Measurements from ENCODE around the gene PPP2R3A.

Gene PPP2R3A

GRCh38 chr3:135975053-135975452 is 9.5 kb downstream of the PPP2R3A start:
- DNase-seq, result no peak

- no peak for DNase-seq
These were observed 10.0 kb downstream of the PPP2R3A start for GRCh38 chr3:135975536-135975935.

GRCh38 chr3:135980343-135980742 is 14.8 kb downstream of the PPP2R3A start:
- no peak for DNase-seq

GRCh38 chr3:135981701-135982403 is 16.3 kb downstream of the PPP2R3A start:
- no peak for DNase-seq

- no peak for DNase-seq
These were observed 16.9 kb downstream of the PPP2R3A start for GRCh38 chr3:135982404-135982761.

GRCh38 chr3:135982922-135983581 is 17.5 kb downstream of the PPP2R3A start:
- DNase-seq, result no peak

- no peak for DNase-seq
These were observed 22.1 kb downstream of the PPP2R3A start for GRCh38 chr3:135987661-135988060.

GRCh38 chr3:135989242-135989641 is 23.7 kb downstream of the PPP2R3A start:
- no peak for DNase-seq

- DNase-seq, result no peak
These were observed 25.4 kb downstream of the PPP2R3A start for GRCh38 chr3:135990903-135991302.

GRCh38 chr3:135991621-135992020 is 26.1 kb downstream of the PPP2R3A start:
- DNase-seq, result no peak

- no peak for DNase-seq
These were observed 26.5 kb downstream of the PPP2R3A start for GRCh38 chr3:135992072-135992471.

GRCh38 chr3:135994708-135995337 is 29.3 kb downstream of the PPP2R3A start:
- DNase-seq, result no peak

GRCh38 chr3:135995766-135996165 is 30.2 kb downstream of the PPP2R3A start:
- DNase-seq, result no peak

- no peak for DNase-seq
These were observed 32.2 kb downstream of the PPP2R3A start for GRCh38 chr3:135997554-135998320.

- no peak for DNase-seq
These were observed 42.7 kb downstream of the PPP2R3A start for GRCh38 chr3:136008221-136008620.

GRCh38 chr3:136008732-136009470 is 43.4 kb downstream of the PPP2R3A start:
- no peak for DNase-seq

GRCh38 chr3:136018876-136019275 is 53.3 kb downstream of the PPP2R3A start:
- DNase-seq, result no peak

GRCh38 chr3:136021803-136022202 is 56.3 kb downstream of the PPP2R3A start:
- no peak for DNase-seq

GRCh38 chr3:136022529-136023263 is 57.2 kb downstream of the PPP2R3A start:
- DNase-seq, result no peak

GRCh38 chr3:136023264-136023978 is 57.9 kb downstream of the PPP2R3A start:
- no peak for DNase-seq

- DNase-seq, result no peak
These were observed 70.8 kb downstream of the PPP2R3A start for GRCh38 chr3:136036306-136036705.

All from NCI-H187 (cell line).